HepG2 (cell line): ENCODE data around the gene BRD1. TPM values are rescaled to one million over a fixed set of nuclear protein-coding genes. Genes with fewer than 3 reads are reported as not detected.

Experiments
- ATAC-seq: fragments of 200-7000 bp; cut with Tn5 transposase; 3 replicates; pipeline ENCODE4 v1.9.1; 2020; ENCODE audit warnings: mild to moderate bottlenecking, moderate library complexity
- BruUV-seq: library from RNA; stranded (reverse); fragments of 400-500 nt; replicated peaks from 2 replicates; lab custom pipeline; 2021; lab: Mats Ljungman, UMichigan
- CTCF ChIA-PET: fragments of 300-600 bp; formaldehyde crosslinking; extraction: SDS; loops from one replicate; lab custom pipeline; 2021; ENCODE audit warnings: low total read pairs, inconsistent platforms, low intra/inter-chr PET ratio; lab: Yijun Ruan, JAX
- POLR2A ChIA-PET: fragments of 350-600 bp; sonication (Branson Sonifier 250); formaldehyde crosslinking; loops from one replicate; lab custom pipeline; 2020; ENCODE audit warnings: antibody characterized with exemption, inconsistent platforms; lab: Yijun Ruan, JAX
- DNase-seq: peaks from one replicate; pipeline ENCODE4 v3.0.0-alpha.2; 2015; ENCODE audit warnings: low spot score
- FAIRE-seq: peaks from 3 replicates; lab custom pipeline; 2011; peaks lifted over from hg19 to GRCh38; lab: Jason Lieb, UNC
- H2AFZ ChIP-seq: one replicate; pipeline ENCODE4 v1.6.1; 2011; ENCODE audit warnings: low read length, inconsistent platforms
- H3K27ac ChIP-seq: fragments of 300-600 bp; 3 replicates; pipeline ENCODE4 v1.8.0; 2011; ENCODE audit warnings: mixed run types, mild to moderate bottlenecking, mixed read lengths, low read length, inconsistent platforms; ENCODE audit not compliant: insufficient read depth; ENCODE audit errors: extremely low read length
- H3K27me3 ChIP-seq, 2 experiments: fragments of 200-600 bp in 1 of 2; 2 replicates in 1 of 2; 3 replicates in 1 of 2; pipeline versions ENCODE4 v1.6.0 to v1.8.0; 2011; ENCODE audit warnings: low read length in 2 of 2, mild to moderate bottlenecking in 2 of 2, moderate library complexity in 2 of 2, inconsistent platforms in 1 of 2; ENCODE audit not compliant: insufficient read depth in 2 of 2, control insufficient read depth in 1 of 2
- H3K36me3 ChIP-seq, 2 experiments: fragments of 200-600 bp in 1 of 2; replicated peaks in 1 of 2; 2 replicates in 1 of 2; 3 replicates in 1 of 2; pipeline versions ENCODE4 v1.5.1 to v1.8.0; 2011; ENCODE audit warnings: low read length in 2 of 2, inconsistent platforms in 1 of 2; ENCODE audit not compliant: insufficient read depth in 2 of 2, control insufficient read depth in 1 of 2
- H3K4me1 ChIP-seq: 2 replicates; pipeline ENCODE4 v1.5.1; 2012; ENCODE audit warnings: low read length, inconsistent platforms; ENCODE audit not compliant: insufficient read depth
- H3K4me2 ChIP-seq: 2 replicates; pipeline ENCODE4 v1.6.0; 2011; ENCODE audit warnings: low read depth, low read length, inconsistent platforms
- H3K4me3 ChIP-seq, 3 experiments: fragments of 200-600 bp in 1 of 3; sonication (generic), shearing (Covaris generic) in 1 of 3; replicated peaks in 1 of 3; 2 replicates each; pipeline ENCODE4 v1.5.1; 2011 to 2016; ENCODE audit warnings: low read length in 3 of 3, inconsistent platforms in 2 of 3, low read depth in 2 of 3, mild to moderate bottlenecking in 2 of 3, control low read depth in 1 of 3, mixed read lengths in 1 of 3; ENCODE audit not compliant: insufficient read depth in 1 of 3
- H3K79me2 ChIP-seq: one replicate; pipeline ENCODE4 v1.6.1; 2011; ENCODE audit warnings: low read length, inconsistent platforms; ENCODE audit not compliant: insufficient read depth
- H3K9ac ChIP-seq: 2 replicates; pipeline ENCODE4 v1.6.0; 2011; ENCODE audit warnings: mild to moderate bottlenecking, low read depth, low read length, inconsistent platforms; ENCODE audit not compliant: insufficient read depth
- H3K9me3 ChIP-seq: 2 replicates; pipeline ENCODE4 v1.5.1; 2012; ENCODE audit warnings: mild to moderate bottlenecking, low read length
- H4K20me1 ChIP-seq: 2 replicates; pipeline ENCODE4 v1.6.0; 2011; ENCODE audit warnings: inconsistent platforms, mild to moderate bottlenecking, low read length, moderate library complexity; ENCODE audit not compliant: insufficient read depth
- ATF7-NPFF ChIP-seq: sonication (generic); formaldehyde crosslinking; IDR thresholded peaks from 2 replicates; pipeline ENCODE4 v1.8.1; 2023; ENCODE audit warnings: mild to moderate bottlenecking, low read depth, missing genetic modification reagents, moderate library complexity
- DRAP1 ChIP-seq: IDR thresholded peaks from 2 replicates; pipeline ENCODE4 v1.6.1; 2016; ENCODE audit warnings: missing genetic modification reagents, missing compliant biosample characterization
- FOXP4 ChIP-seq: sonication (generic); formaldehyde crosslinking; IDR thresholded peaks from 2 replicates; pipeline ENCODE4 v1.4.0; 2020; ENCODE audit warnings: missing genetic modification reagents
- HIVEP1 ChIP-seq: sonication (generic); formaldehyde crosslinking; IDR thresholded peaks from 2 replicates; pipeline ENCODE4 v1.4.0; 2020; ENCODE audit warnings: mild to moderate bottlenecking, missing genetic modification reagents
- MED8 ChIP-seq: sonication (generic); formaldehyde crosslinking; IDR thresholded peaks from 2 replicates; pipeline ENCODE4 v1.8.1; 2023; ENCODE audit warnings: mild to moderate bottlenecking, missing genetic modification reagents; ENCODE audit not compliant: insufficient replicate concordance
- MYC ChIP-seq: sonication (generic); formaldehyde crosslinking; IDR thresholded peaks from 2 replicates; pipeline ENCODE4 v1.9.0; 2021; ENCODE audit warnings: missing genetic modification reagents, borderline replicate concordance
- NFIC ChIP-seq: IDR thresholded peaks from 2 replicates; pipeline ENCODE4 v1.6.1; 2012; ENCODE audit warnings: mild to moderate bottlenecking, low read length, inconsistent platforms
- POLR2AphosphoS5 ChIP-seq: IDR thresholded peaks from 2 replicates; pipeline ENCODE4 v1.6.1; 2012; ENCODE audit warnings: low read depth, low read length
- TOE1 ChIP-seq: sonication (generic); formaldehyde crosslinking; IDR thresholded peaks from 2 replicates; pipeline ENCODE4 v1.4.0; 2020; ENCODE audit warnings: mild to moderate bottlenecking, missing genetic modification reagents
- ZBTB4 ChIP-seq: sonication (generic); formaldehyde crosslinking; IDR thresholded peaks from 2 replicates; pipeline ENCODE4 v1.4.0; 2020; ENCODE audit warnings: missing genetic modification reagents, mild to moderate bottlenecking, borderline replicate concordance
- ZMAT3 ChIP-seq: sonication (generic); formaldehyde crosslinking; conservative IDR thresholded peaks from 2 replicates; pipeline ENCODE4 v1.7.0; 2021; ENCODE audit warnings: missing genetic modification reagents
- ZNF143 ChIP-seq: sonication (generic); formaldehyde crosslinking; IDR thresholded peaks from 2 replicates; pipeline ENCODE4 v1.4.0; 2020; ENCODE audit warnings: missing genetic modification reagents
- ZNF496 ChIP-seq: sonication (generic); formaldehyde crosslinking; IDR thresholded peaks from 2 replicates; pipeline ENCODE4 v1.8.1; 2023; ENCODE audit warnings: mild to moderate bottlenecking, moderate library complexity, missing genetic modification reagents; ENCODE audit not compliant: insufficient replicate concordance
- ZNF619 ChIP-seq: sonication (generic); formaldehyde crosslinking; IDR thresholded peaks from 2 replicates; pipeline ENCODE4 v1.4.0; 2020; ENCODE audit warnings: mild to moderate bottlenecking, missing genetic modification reagents
- ZNF7 ChIP-seq: IDR thresholded peaks from 2 replicates; pipeline ENCODE4 v1.6.1; 2016; ENCODE audit warnings: missing biosample characterization, missing genetic modification reagents
- ZNF883 ChIP-seq: sonication (generic); formaldehyde crosslinking; IDR thresholded peaks from 2 replicates; pipeline ENCODE4 v1.5.1; 2020; ENCODE audit warnings: mild to moderate bottlenecking, missing genetic modification reagents; ENCODE audit errors: not compliant biosample characterization
- ZSCAN12 ChIP-seq: sonication (generic); formaldehyde crosslinking; IDR thresholded peaks from 2 replicates; pipeline ENCODE4 v1.9.0; 2021; ENCODE audit warnings: mild to moderate bottlenecking, missing genetic modification reagents
- WGBS: methylation state at CpG from one replicate; pipeline ENCODE4 v1.1.6; 2017; ENCODE audit warnings: low lambda C conversion rate; 5-methylcytosine and 5-hydroxymethylcytosine counted together
- in situ Hi-C: cut with HindIII; loops from 2 replicates; pipeline ENCODE4 v1.10.0; 2017; ENCODE audit warnings: low pct_unique_long_range_greater_than_20kb; ENCODE audit not compliant: extremely low pct_ligation_motif_present
- intact Hi-C: fragments of 100-400 bp; cut with micrococcal nuclease; formaldehyde crosslinking; loops from one replicate; pipeline ENCODE4 v1.10.0; 2022; ENCODE audit not compliant: unreplicated experiment
- polyA plus RNA-seq, 8 experiments: library from polyadenylated mRNA; depleted of rRNA in 3 of 8; stranded (reverse) in 7 of 8; unstranded in 1 of 8; fragments of >200 nt; fragmentation: Illumina TruSeq in 4 of 8; extraction: Trizol in 4 of 8; gene quantifications; 2 replicates each; pipeline versions ENCODE4 v1.2.1 to v1.2.3, GENCODE V29; 2011 to 2016; ENCODE audit warnings: low read depth in 4 of 8, missing spikeins in 1 of 8, mixed read lengths in 1 of 8; ENCODE audit not compliant: insufficient read depth in 1 of 8
- total RNA-seq, 5 experiments: library from RNA; depleted of rRNA; stranded (reverse); fragments of >200 nt; fragmentation: Illumina TruSeq; extraction: Trizol; gene quantifications; 2 replicates each; pipeline ENCODE4 v1.2.3, GENCODE V29; 2016; ENCODE audit warnings: low read depth in 1 of 5

The BRD1 gene
- total and polyA plus RNA-seq, 2 of the 13 experiments (the other 11 are each of a cell fraction or from before 2014, with no cell fraction given), result 5.1 to 12.0 TPM

GRCh38 chr22:49852898-49853894 lies 25.5 kb upstream of the BRD1 start, which contains the start of gene ZBED4:
Gene ZBED4, plus strand, starts transcription at chr22:49853844. Its CDS starts 29,819 bp downstream, at chr22:49883663.
- 0% methylated on average over 29 of the region's 127 CpGs for WGBS
- peak within 1 kb of the TSS; percentile 94 for H3K4me2 ChIP-seq
- DNase-seq, result peak; percentile 90
- H2AFZ ChIP-seq, result no peak within 1 kb of the TSS
- peaks cover 32% of the 10 kb centered on the region for H4K20me1 ChIP-seq
- ATAC-seq, result peak; percentile 74
- no peaks in the 10 kb centered on the region for H3K36me3 ChIP-seq
- peaks cover 7 to 19% of the 10 kb centered on the region in 2 experiments for H3K27me3 ChIP-seq
- in situ Hi-C loops, result no loop called here
- H3K9ac ChIP-seq, result peak within 1 kb of the TSS; percentile 98
- peaks cover 37% of the 10 kb centered on the region for H3K79me2 ChIP-seq
- peak within 1 kb of the TSS; percentile 86 to 97 (median 87) for H3K4me3 ChIP-seq
- H3K9me3 ChIP-seq, result no peaks in the 10 kb centered on the region
- peak; percentile 53 for FAIRE-seq
- BruUV-seq, result TSS peak; percentile 97
- H3K27ac ChIP-seq, result peak within 1 kb of the TSS; percentile 99
- CTCF ChIA-PET, result no interaction called here
- intact Hi-C loops, result loop anchor here (1.0 kb wide), 1 partner anchor 65 kb away; the partner anchor contains the start of genes ALG12 and CRELD2
- POLR2A ChIA-PET, result interaction anchor here (1.0 to 1.6 kb wide), 4 partner anchors 15 to 289 kb away, joined by 3 to 6 read pairs (median 4); no protein-coding TSS in a partner anchor
- peaks cover 69% of the 10 kb centered on the region for H3K4me1 ChIP-seq
- TF ChIP-seq DRAP1 (CRISPR knock-in tag) (peak; percentile 41; the same call in 1 of the 2 replicates), ZNF143 (0 out of 2 replicates have a peak, but pooled peaks have one; percentile 33), ZNF883 (CRISPR knock-in tag) (peak; percentile 81), NFIC (no peak), HIVEP1 (CRISPR knock-in tag) (0 out of 2 replicates have a peak, but pooled peaks have one; percentile 50), ZBTB4 (CRISPR knock-in tag) (no peak), FOXP4 (CRISPR knock-in tag) (no peak), ZNF619 (peak; percentile 24; the same call in 1 of the 2 replicates), ZNF496 (CRISPR knock-in tag) (no peak), ZNF7 (CRISPR knock-in tag) (no peak), MYC (CRISPR knock-in tag) (peak; percentile 78; the same call in 1 of the 2 replicates), TOE1 (CRISPR knock-in tag) (0 out of 2 replicates have a peak, but pooled peaks have one; percentile 37), ZMAT3 (CRISPR knock-in tag) (peak; percentile 81; the same call in 1 of the 2 replicates), ATF7-NPFF (CRISPR knock-in tag) (peak; percentile 79; the same call in 1 of the 2 replicates), POLR2AphosphoS5 (peak; percentile 61; the same call in 1 of the 2 replicates), ZSCAN12 (CRISPR knock-in tag) (no peak), MED8 (CRISPR knock-in tag) (peak; percentile 20)
